H1 (cell line): ENCODE results near the gene RITA1. TPM values are rescaled to one million over a fixed set of nuclear protein-coding genes. Genes with fewer than 3 reads are reported as not detected.

Experiments used
- CTCF ChIA-PET: fragments of 300-600 bp; sonication (Branson Sonifier 250); formaldehyde crosslinking; loops from one replicate; lab custom pipeline; 2021; ENCODE audit not compliant: partially characterized antibody; lab: Charles Lee
- POLR2A ChIA-PET: fragments of 300-600 bp; sonication (Branson Sonifier 250); formaldehyde crosslinking; loops from one replicate; lab custom pipeline; 2021; ENCODE audit warnings: inconsistent platforms; ENCODE audit not compliant: partially characterized antibody; lab: Charles Lee
- DNase-seq, 2 experiments: peaks; one replicate each; pipeline versions ENCODE4 v3.0.0 to v3.0.0-alpha.2; 2010 to 2022; ENCODE audit warnings: low spot score in 2 of 2, low read depth in 1 of 2, mixed read lengths in 1 of 2
- FAIRE-seq: peaks from 2 replicates; lab custom pipeline; 2011; peaks lifted over from hg19 to GRCh38; lab: Jason Lieb, UNC
- H2AFZ ChIP-seq: 2 replicates; pipeline ENCODE4 v1.8.1; 2012; ENCODE audit warnings: low read length, inconsistent platforms
- H2AK5ac ChIP-seq: 2 replicates; pipeline ENCODE4 v1.6.1; 2013; ENCODE audit warnings: low read depth, low read length
- H2BK120ac ChIP-seq: replicated peaks from 2 replicates; pipeline ENCODE3; 2013; ENCODE audit warnings: low read depth, low read length, inconsistent platforms
- H2BK12ac ChIP-seq: 2 replicates; pipeline ENCODE4 v1.6.1; 2013; ENCODE audit warnings: low read depth, low read length
- H2BK15ac ChIP-seq: 2 replicates; pipeline ENCODE4 v1.6.1; 2013; ENCODE audit warnings: low read length
- H2BK20ac ChIP-seq: 2 replicates; pipeline ENCODE4 v1.6.1; 2013; ENCODE audit warnings: low read length
- H2BK5ac ChIP-seq: 2 replicates; pipeline ENCODE4 v1.6.1; 2013; ENCODE audit warnings: low read depth, low read length
- H3K14ac ChIP-seq: 2 replicates; pipeline ENCODE4 v1.6.1; 2013; ENCODE audit warnings: inconsistent platforms; ENCODE audit not compliant: insufficient read length
- H3K18ac ChIP-seq: 2 replicates; pipeline ENCODE4 v1.6.1; 2013; ENCODE audit warnings: low read length; ENCODE audit errors: extremely low read depth
- H3K23ac ChIP-seq: 2 replicates; pipeline ENCODE4 v1.6.1; 2013; ENCODE audit warnings: inconsistent platforms; ENCODE audit not compliant: insufficient read length
- H3K23me2 ChIP-seq: 2 replicates; pipeline ENCODE4 v1.6.1; 2013; ENCODE audit warnings: low read depth, low read length
- H3K27ac ChIP-seq: 2 replicates; pipeline ENCODE4 v1.6.1; 2011; ENCODE audit warnings: low read depth, low read length, inconsistent platforms
- H3K27me3 ChIP-seq, 4 experiments: replicated peaks in 1 of 4; 1 replicate in 1 of 4; 2 replicates in 3 of 4; pipeline versions ENCODE4 v1.6.1 to v1.8.1; 2011 to 2013; ENCODE audit warnings: low read length in 3 of 4, mild to moderate bottlenecking in 3 of 4, inconsistent platforms in 2 of 4, mixed read lengths in 2 of 4, moderate library complexity in 1 of 4; ENCODE audit not compliant: control insufficient read depth in 3 of 4, insufficient read depth in 3 of 4; ENCODE audit errors: extremely low read depth in 1 of 4
- H3K36me3 ChIP-seq, 4 experiments: 2 replicates each; pipeline versions ENCODE4 v1.6.1 to v1.8.1; 2011 to 2013; ENCODE audit warnings: mild to moderate bottlenecking in 4 of 4, low read length in 3 of 4, moderate library complexity in 2 of 4, control low read depth in 1 of 4, inconsistent platforms in 1 of 4; ENCODE audit not compliant: insufficient read depth in 4 of 4, control insufficient read depth in 2 of 4
- H3K4ac ChIP-seq: replicated peaks from 2 replicates; pipeline ENCODE3; 2013; ENCODE audit warnings: low read length, low read depth, mixed read lengths, inconsistent platforms; ENCODE audit not compliant: insufficient read length
- H3K4me1 ChIP-seq, 4 experiments: replicated peaks in 1 of 4; 1 replicate in 1 of 4; 2 replicates in 3 of 4; pipeline versions ENCODE4 v1.6.1 to v1.8.1; 2011 to 2013; ENCODE audit warnings: low read length in 3 of 4, inconsistent platforms in 2 of 4, mixed read lengths in 1 of 4; ENCODE audit not compliant: insufficient read depth in 4 of 4, control insufficient read depth in 3 of 4
- H3K4me2 ChIP-seq, 2 experiments: 2 replicates each; pipeline versions ENCODE4 v1.6.1 to v1.8.1; 2011 to 2013; ENCODE audit warnings: low read depth in 2 of 2, low read length in 2 of 2, control low read depth in 1 of 2, inconsistent platforms in 1 of 2, mild to moderate bottlenecking in 1 of 2; ENCODE audit not compliant: insufficient read depth in 1 of 2
- H3K4me3 ChIP-seq, 4 experiments: fragments of 200-600, 300-600 bp in 1 of 4; sonication (generic), shearing (Covaris generic), sonication (Bioruptor Twin) in 1 of 4; 2 replicates each; pipeline versions ENCODE4 v1.5.1 to v1.8.1; 2011 to 2016; ENCODE audit warnings: low read length in 4 of 4, low read depth in 3 of 4, control low read depth in 2 of 4, inconsistent platforms in 2 of 4, mild to moderate bottlenecking in 2 of 4, mixed read lengths in 1 of 4, moderate library complexity in 1 of 4; ENCODE audit not compliant: insufficient read depth in 2 of 4; ENCODE audit errors: extremely low read depth in 1 of 4
- H3K56ac ChIP-seq: replicated peaks from 2 replicates; pipeline ENCODE3; 2013; ENCODE audit warnings: low read depth, mild to moderate bottlenecking, mixed read lengths, low read length, inconsistent platforms; ENCODE audit not compliant: insufficient read length
- H3K79me1 ChIP-seq: 2 replicates; pipeline ENCODE4 v1.6.1; 2013; ENCODE audit warnings: low read depth, low read length, control low read depth
- H3K79me2 ChIP-seq, 2 experiments: 2 replicates each; pipeline versions ENCODE4 v1.6.1 to v1.8.1; 2012 to 2013; ENCODE audit warnings: low read length in 2 of 2, mild to moderate bottlenecking in 2 of 2, inconsistent platforms in 1 of 2; ENCODE audit not compliant: insufficient read depth in 2 of 2, control insufficient read depth in 1 of 2
- H3K9ac ChIP-seq, 4 experiments: replicated peaks in 1 of 4; 1 replicate in 1 of 4; 2 replicates in 3 of 4; pipeline versions ENCODE4 v1.6.1 to v1.8.1; 2011 to 2013; ENCODE audit warnings: low read depth in 3 of 4, low read length in 3 of 4, control low read depth in 2 of 4, mild to moderate bottlenecking in 2 of 4, moderate library complexity in 2 of 4, inconsistent platforms in 1 of 4; ENCODE audit errors: extremely low read depth in 1 of 4
- H3K9me3 ChIP-seq, 2 experiments: 2 replicates each; pipeline versions ENCODE4 v1.6.1 to v1.8.1; 2012 to 2013; ENCODE audit warnings: mild to moderate bottlenecking in 2 of 2, moderate library complexity in 2 of 2, control low read depth in 1 of 2, inconsistent platforms in 1 of 2, low read depth in 1 of 2, low read length in 1 of 2, mixed read lengths in 1 of 2; ENCODE audit not compliant: insufficient read depth in 2 of 2
- H4K20me1 ChIP-seq, 2 experiments: replicated peaks in 1 of 2; 2 replicates each; pipeline versions ENCODE3 to v1.8.1; 2011 to 2013; ENCODE audit warnings: inconsistent platforms in 2 of 2, low read length in 2 of 2, mild to moderate bottlenecking in 1 of 2; ENCODE audit not compliant: insufficient read depth in 2 of 2, control insufficient read depth in 1 of 2
- H4K5ac ChIP-seq: 2 replicates; pipeline ENCODE4 v1.6.1; 2013; ENCODE audit warnings: low read length, low read depth, mixed read lengths, inconsistent platforms; ENCODE audit not compliant: insufficient read length
- H4K8ac ChIP-seq: 2 replicates; pipeline ENCODE4 v1.8.0; 2013; ENCODE audit warnings: mild to moderate bottlenecking, moderate library complexity, low read length, inconsistent platforms; ENCODE audit not compliant: insufficient read depth; ENCODE audit errors: extremely low read depth
- H4K91ac ChIP-seq: replicated peaks from 2 replicates; pipeline ENCODE3; 2013; ENCODE audit warnings: low read length, mixed read lengths, inconsistent platforms; ENCODE audit not compliant: insufficient read length
- CEBPB ChIP-seq: IDR thresholded peaks from 2 replicates; pipeline ENCODE4 v1.6.1; 2012; ENCODE audit warnings: low read depth, low read length
- EZH2 ChIP-seq: fragments of 200-600 bp; sonication (generic); IDR thresholded peaks from 2 replicates; pipeline ENCODE4 v1.7.1; 2012; ENCODE audit warnings: low read depth, mild to moderate bottlenecking, moderate library complexity, low read length, inconsistent platforms; ENCODE audit not compliant: severe bottlenecking
- HDAC6 ChIP-seq: IDR thresholded peaks from one replicate; pipeline ENCODE4 v1.7.1; 2012; ENCODE audit warnings: low read depth, mild to moderate bottlenecking, inconsistent platforms, low read length, moderate library complexity
- NRF1 ChIP-seq: IDR thresholded peaks from 2 replicates; pipeline ENCODE4 v1.6.1; 2011; ENCODE audit warnings: mild to moderate bottlenecking, low read depth, low read length, improper control_type of control experiment
- PHF8 ChIP-seq: fragments of 200-600 bp; sonication (generic); conservative IDR thresholded peaks from 2 replicates; pipeline ENCODE4 v1.7.1; 2012; ENCODE audit warnings: low read depth, mild to moderate bottlenecking, inconsistent platforms, low read length, moderate library complexity
- POLR2A ChIP-seq, 2 experiments: IDR thresholded peaks; 1 replicate in 1 of 2; 2 replicates in 1 of 2; pipeline ENCODE4 v1.6.1; 2011; ENCODE audit warnings: low read depth in 2 of 2, low read length in 2 of 2, mild to moderate bottlenecking in 2 of 2; ENCODE audit errors: control extremely low read depth in 1 of 2
- RAD21 ChIP-seq, 2 experiments: IDR thresholded peaks in 1 of 2; conservative IDR thresholded peaks in 1 of 2; 2 replicates each; pipeline ENCODE4 v1.6.1; 2011; ENCODE audit warnings: low read depth in 2 of 2, low read length in 2 of 2, improper control_type of control experiment in 1 of 2, inconsistent platforms in 1 of 2, mild to moderate bottlenecking in 1 of 2, moderate library complexity in 1 of 2
- RNF2 ChIP-seq: fragments of 200-900, 300-1000 bp; sonication (generic); IDR thresholded peaks from 2 replicates; pipeline ENCODE4 v1.7.1; 2016; ENCODE audit warnings: borderline replicate concordance, low read depth, mild to moderate bottlenecking, antibody characterized with exemption, low read length; ENCODE audit not compliant: poor library complexity, severe bottlenecking; ENCODE audit errors: missing control alignments
- SP2 ChIP-seq: IDR thresholded peaks from 2 replicates; pipeline ENCODE4 v1.6.1; 2012; ENCODE audit warnings: mild to moderate bottlenecking, low read length, inconsistent platforms
- SUZ12 ChIP-seq: fragments of 200-600 bp; sonication (generic); IDR thresholded peaks from 2 replicates; pipeline ENCODE4 v1.6.1; 2012; ENCODE audit warnings: mild to moderate bottlenecking, inconsistent platforms, low read length, moderate library complexity, mixed read lengths
- WGBS, 2 experiments: shearing (Covaris generic) in 1 of 2; methylation state at CpG; one replicate each; pipeline versions ENCODE4 v1.1.6 to v1.1.7; 2013 to 2015; ENCODE audit warnings: low lambda C conversion rate in 2 of 2, mixed read lengths in 2 of 2, inconsistent platforms in 1 of 2, low coverage in 1 of 2, missing lambda C conversion rate in 1 of 2; ENCODE audit not compliant: insufficient replicate concordance in 2 of 2, insufficient coverage in 1 of 2, insufficient read length in 1 of 2; ENCODE audit errors: extremely low coverage in 1 of 2, missing lambda C conversion rate in 1 of 2; 5-methylcytosine and 5-hydroxymethylcytosine counted together
- polyA plus RNA-seq, 7 experiments: library from polyadenylated mRNA; depleted of rRNA in 3 of 7; stranded (reverse) in 5 of 7; unstranded in 2 of 7; fragments of >200 nt in 5 of 7; fragments of 200-250 nt in 2 of 7; gene quantifications; 1 replicate in 5 of 7; 2 replicates in 1 of 7; 4 replicates in 1 of 7; pipeline versions ENCODE4 v1.2.1 to v1.2.3, GENCODE V29; 2011 to 2013; ENCODE audit warnings: missing spikeins in 2 of 7, mixed read lengths in 2 of 7
- total RNA-seq: library from RNA; stranded (reverse); fragmentation: NEBNext Ultra II Directional; extraction: Animal tissue kit (Norgen Biotek cat#: 25700); gene quantifications from 2 replicates; pipeline ENCODE4 v1.2.1, GENCODE V29; 2021

Gene RITA1
- total and polyA plus RNA-seq, 2 of the 8 experiments (the other 6 are each of a cell fraction or from before 2014, with no cell fraction given) = 24.1 to 25.8 TPM

DNA sequence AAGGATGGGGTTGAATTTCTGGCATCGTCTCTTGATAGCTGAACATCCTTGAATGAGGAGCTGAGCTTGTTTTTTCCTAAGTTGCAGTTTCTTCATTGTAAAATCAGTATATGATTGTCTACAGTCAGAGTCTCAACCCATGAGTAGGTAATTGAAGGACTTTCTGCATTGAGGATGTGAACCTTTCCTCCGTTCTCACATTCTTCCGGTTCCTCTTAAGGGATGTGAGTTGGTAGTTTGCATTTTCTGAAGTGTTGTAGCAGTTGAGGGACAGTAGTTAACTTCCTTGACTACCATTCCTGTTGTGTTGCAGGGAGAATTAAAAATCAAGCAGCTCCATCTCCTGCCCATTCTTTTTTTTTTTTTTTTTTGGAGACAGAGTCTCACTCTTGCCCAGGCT, 54.9 kb downstream of the RITA1 start:
- Histone ChIP-seq H3K9me3 (no peaks in the 10 kb centered on the region), H3K23me2 (no peaks in the 10 kb centered on the region), H3K4me1 (peaks cover 2 to 15% (median 4%) of the 10 kb centered on the region in 4 experiments; a peak in 6 of 7 replicates), H4K8ac (no peak overlapping the region), H2BK15ac (no peak overlapping the region), H2BK120ac (no peak overlapping the region), H3K14ac (no peak overlapping the region), H3K9ac (no peak overlapping the region), H2BK5ac (no peak overlapping the region), H2AK5ac (no peak overlapping the region; the same call in 1 of the 2 replicates), H3K36me3 (no peaks in the 10 kb centered on the region), H3K4ac (no peak overlapping the region), H3K18ac (no peak overlapping the region), H3K27ac (no peak overlapping the region), H3K79me2 (no peaks in the 10 kb centered on the region; a peak in 1 of 4 replicates), H3K56ac (no peak overlapping the region), H2AFZ (no peak overlapping the region), H4K20me1 (no peaks in the 10 kb centered on the region), H2BK20ac (no peak overlapping the region), H3K4me3 (no peak overlapping the region), H3K27me3 (no peaks in the 10 kb centered on the region), H4K91ac (no peak overlapping the region), H3K79me1 (no peaks in the 10 kb centered on the region; the same call in 1 of the 2 replicates), H3K4me2 (no peak overlapping the region), H3K23ac (no peak overlapping the region), H2BK12ac (no peak overlapping the region), H4K5ac (no peak overlapping the region)
- ChIA-PET CTCF (interaction anchor here (0.7 to 2.1 kb wide), 3 partner anchors 14 to 563 kb away, joined by 3 to 7 read pairs (median 4); no protein-coding TSS in a partner anchor), POLR2A (interaction anchor here (4.9 kb wide), 1 partner anchor 18 kb away, joined by 16 read pairs; the partner anchor contains the start of gene TPCN1)
- 100% methylated on average over 3 of the region's 3 CpGs; no CpG with 5 or more reads in 1 of the 2 experiments for WGBS, 2 experiments
- FAIRE-seq (no peak), DNase-seq (no peak)
- no peak for TF ChIP-seq HDAC6
- TF ChIP-seq PHF8 = no peak
- TF ChIP-seq SP2 = no peak
- TF ChIP-seq CEBPB = no peak
- no peak for TF ChIP-seq NRF1
- TF ChIP-seq RAD21 (IDR thresholded peaks at IDR 0.05 in 1 of 2, conservative IDR thresholded peaks at IDR 0.05 in 1 of 2; ENCODE audit: low read depth in 2 of 2, low read length in 2 of 2) = no peak
- TF ChIP-seq SUZ12 = no peak
- TF ChIP-seq POLR2A (IDR thresholded peaks at IDR 0.05; ENCODE audit: control extremely low read depth in 1 of 2, low read depth in 2 of 2, low read length in 2 of 2) = no peak
- TF ChIP-seq EZH2 = no peak
- TF ChIP-seq RNF2 = no peak
